HEK293T (cell line): ENCODE results near the gene ERC1.

Experiments
- ELF4 ChIP-seq: fragments of 450-650 bp; IDR thresholded peaks from 2 replicates; pipeline ENCODE4 v1.6.1; 2017; ENCODE audit warnings: antibody characterized with exemption
- FOXM1 ChIP-seq: fragments of 450-650 bp; IDR thresholded peaks from 2 replicates; pipeline ENCODE4 v1.6.1; 2017; ENCODE audit warnings: mild to moderate bottlenecking, borderline replicate concordance

- TF ChIP-seq ELF4 (no peak), FOXM1 (no peak)
Observed at GRCh38 chr12:1203735-1204019, 212.7 kb downstream of the ERC1 start.
